Adrenal gland (tissue), 12 donors: ENCODE measurements around the gene NKPD1. TPM values are rescaled to one million over a fixed set of nuclear protein-coding genes. Genes with fewer than 3 reads are reported as not detected.

Experiments used
- DNase-seq, 7 donors: peaks; one replicate each; pipeline ENCODE4 v3.0.0-alpha.2; 2019 to 2020
- H3K27ac ChIP-seq, 5 donors: fragments of 200-600 bp; sonication (generic) in 4 of 5; 1 replicate in 3 of 5; 2 replicates in 2 of 5; pipeline versions ENCODE4 v1.5.1 to v1.8.0; 2016 to 2020; ENCODE audit warnings: mild to moderate bottlenecking in 1 of 5
- H3K27me3 ChIP-seq: fragments of 200-600 bp; 2 replicates; pipeline ENCODE4 v1.8.0; 2021
- H3K36me3 ChIP-seq, 2 donors: fragments of 200-600 bp; replicated peaks in 1 of 2; 1 replicate in 1 of 2; 2 replicates in 1 of 2; pipeline versions ENCODE4 v1.5.1 to v1.8.0; 2018 to 2022
- H3K4me1 ChIP-seq, 2 donors: fragments of 200-600 bp; replicated peaks in 1 of 2; 1 replicate in 1 of 2; 2 replicates in 1 of 2; pipeline versions ENCODE4 v1.5.1 to v1.8.0; 2018 to 2021
- H3K4me3 ChIP-seq, 4 donors: fragments of 200-600 bp; sonication (generic) in 3 of 4; one replicate each; pipeline ENCODE4 v1.5.1; 2016 to 2018
- H3K9me3 ChIP-seq, 3 donors: fragments of 200-600 bp; sonication (generic) in 1 of 3; replicated peaks in 1 of 3; 1 replicate in 2 of 3; 2 replicates in 1 of 3; pipeline versions ENCODE4 v1.5.1 to v1.8.0; 2016 to 2021
- CTCF ChIP-seq, 6 experiments: fragments of 450-650 bp in 4 of 6; fragments of 200-600 bp in 2 of 6; sonication (generic) in 1 of 6; IDR thresholded peaks; 1 replicate in 5 of 6; 2 replicates in 1 of 6; pipeline versions ENCODE4 v1.5.1 to v1.8.0; 2016 to 2021; ENCODE audit warnings: antibody characterized with exemption in 6 of 6, mild to moderate bottlenecking in 2 of 6, moderate library complexity in 1 of 6
- POLR2A ChIP-seq, 2 donors: fragments of 450-650 bp; IDR thresholded peaks; one replicate each; pipeline ENCODE4 v1.6.1; 2017; ENCODE audit warnings: antibody characterized with exemption in 2 of 2, mild to moderate bottlenecking in 2 of 2, moderate library complexity in 1 of 2
- WGBS, 4 donors: extraction: QIAGEN DNeasy Blood & Tissue Kit in 2 of 4; methylation state at CpG; one replicate each; pipeline versions ENCODE4 v1.1.5 to v1.1.7; 2013 to 2017; 5-methylcytosine and 5-hydroxymethylcytosine counted together
- intact Hi-C, 2 donors: fragments of 100-400 bp; cut with DNase I; formaldehyde crosslinking; loops; one replicate each; pipeline versions ENCODE4 v1.14.1 to v1.15.0; 2022 to 2023
- polyA plus RNA-seq, 3 donors: library from polyadenylated mRNA; stranded (reverse); fragments of 200-250 nt in 2 of 3; fragments of 350-450 nt in 1 of 3; fragmentation: Illumina TruSeq in 1 of 3; extraction: RNeasy Lipid Tissue Mini Kit (QIAGEN cat#74804) in 1 of 3; gene quantifications; one replicate each; pipeline ENCODE4 v1.2.3, GENCODE V29; 2013 to 2014
- total RNA-seq, 9 donors: library from RNA; depleted of rRNA in 4 of 9; stranded (reverse); fragments of >200 nt in 4 of 9; fragments of 120-200 nt in 1 of 9; fragmentation: NEBNext Ultra II Directional in 1 of 9; extraction: Animal tissue kit (Norgen Biotek cat#: 25700) in 1 of 9; gene quantifications; one replicate each; pipeline versions ENCODE4 v1.1.0 to v1.2.4, GENCODE V29; 2013 to 2023
- donor health status: healthy with polysubstance abuse.
- donor health status: Bipolar disorder and iron deficiency.
- donor health status: DM: yes; HTN: yes; CAD: no.
- donor health status: DM: no; HTN: no; CAD: no.
- donor health status: DM: no; HTN: no; CAD: no.
- donor health status: DM: yes; HTN: yes; CAD: no.

NKPD1 gene
- total and polyA plus RNA-seq, 12 donors = 0.06 to 1.1 (median 0.25) TPM; not detected in 2

GRCh38 chr19:45136507-45137178, 24.1 kb downstream of the NKPD1 start:
- Histone ChIP-seq H3K27ac (peak overlapping the region in 2 of 5 donors; percentile 59 to 67), H3K36me3 (peaks cover 0 to 11% of the 10 kb centered on the region in 2 donors), H3K4me1 (peaks cover 17 to 26% of the 10 kb centered on the region in 2 donors), H3K4me3 (no peak overlapping the region), H3K9me3 (no peaks in the 10 kb centered on the region), H3K27me3 (no peaks in the 10 kb centered on the region)
- TF ChIP-seq POLR2A (IDR thresholded peaks at IDR 0.05) = no peak
- intact Hi-C loops = no loop called here
- no peak for DNase-seq
- WGBS, 4 donors = 40 to 77% (median 61%) methylated on average over 2 to 12 of the region's 12 CpGs

GRCh38 chr19:45135176-45135885, 25.5 kb downstream of the NKPD1 start:
- TF ChIP-seq POLR2A (IDR thresholded peaks at IDR 0.05) = no peak
- TF ChIP-seq CTCF (IDR thresholded peaks at IDR 0.05) = no peak
- H3K27ac ChIP-seq = no peak overlapping the region
- intact Hi-C loops = no loop called here
- no peaks in the 10 kb centered on the region for H3K9me3 ChIP-seq
- no peaks in the 10 kb centered on the region for H3K36me3 ChIP-seq
- no peaks in the 10 kb centered on the region for H3K27me3 ChIP-seq
- peaks cover 17 to 26% of the 10 kb centered on the region in 2 donors for H3K4me1 ChIP-seq
- no peak for DNase-seq
- H3K4me3 ChIP-seq = no peak overlapping the region
- 90 to 95% (median 94%) methylated on average over 21 of the region's 21 CpGs for WGBS, 4 donors

- no peak for DNase-seq
- Histone ChIP-seq H3K27me3 (no peaks in the 10 kb centered on the region), H3K4me1 (peaks cover 17 to 31% of the 10 kb centered on the region in 2 donors), H3K27ac (no peak overlapping the region), H3K4me3 (no peak overlapping the region), H3K9me3 (no peaks in the 10 kb centered on the region), H3K36me3 (no peaks in the 10 kb centered on the region)
- intact Hi-C loops = no loop called here
- TF ChIP-seq POLR2A (IDR thresholded peaks at IDR 0.05) = no peak
- no peak for TF ChIP-seq CTCF (IDR thresholded peaks at IDR 0.05)
- 86 to 96% (median 95%) methylated on average over 8 of the region's 8 CpGs for WGBS, 4 donors
These were observed 27.1 kb downstream of the NKPD1 start for GRCh38 chr19:45133661-45134060.

- Histone ChIP-seq H3K27me3 (no peaks in the 10 kb centered on the region), H3K9me3 (no peaks in the 10 kb centered on the region), H3K4me3 (no peak overlapping the region), H3K36me3 (no peaks in the 10 kb centered on the region), H3K4me1 (peaks cover 0 to 20% of the 10 kb centered on the region in 2 donors), H3K27ac (peak overlapping the region in 2 of 5 donors; percentile 16 to 49)
- intact Hi-C loops = no loop called here
- WGBS, 4 donors = 34 to 54% (median 46%) methylated on average over 7 to 13 of the region's 13 CpGs
- peak in 6 of 7 donors; percentile 56 to 71 (median 66) for DNase-seq
- TF ChIP-seq POLR2A (IDR thresholded peaks at IDR 0.05) = no peak
- TF ChIP-seq CTCF (IDR thresholded peaks at IDR 0.05) = peak in 5 of 6 experiments; percentile 34 to 51 (median 46)
These were observed 29.7 kb downstream of the NKPD1 start for GRCh38 chr19:45130888-45131615.
